ENCODE measurements around the gene ERMARD. TPM values are rescaled to one million over a fixed set of nuclear protein-coding genes. Genes with fewer than 3 reads are reported as not detected.
"Not testable (repeated sequence)": the region's sequence is repeated elsewhere in the genome, so short reads cannot be mapped to it uniquely, and the experiment has no call there.

Gene ERMARD
- total RNA-seq, 4 donors from 2014 or later: 10.3 to 21.4 (median 17.6) TPM

DNA sequence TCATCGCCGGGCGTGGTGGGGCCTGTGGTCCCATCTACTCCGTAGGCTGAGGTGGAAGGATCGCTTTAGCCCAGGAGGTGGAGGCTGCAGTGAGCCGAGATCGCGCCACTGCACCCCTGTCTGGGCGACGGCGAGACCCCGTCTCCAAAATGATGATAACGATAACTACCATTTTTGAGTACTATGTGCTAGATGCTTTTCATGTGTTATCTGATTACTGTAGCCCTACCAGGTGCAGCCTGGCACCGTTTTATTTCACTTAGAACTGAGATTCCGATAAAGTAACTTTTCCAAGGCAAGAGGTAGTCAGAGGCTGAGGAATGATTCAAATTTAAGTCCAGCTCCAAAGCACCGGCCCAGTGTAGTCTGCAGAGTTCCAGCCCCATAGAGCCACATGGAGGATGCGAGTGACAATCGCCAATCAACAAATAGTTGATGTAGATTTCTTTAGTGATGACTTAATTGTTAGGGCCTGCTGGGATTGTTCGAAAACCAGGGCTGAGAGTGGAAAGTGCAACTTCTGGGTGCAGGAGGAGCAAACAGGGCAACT is 727 bp downstream of the ERMARD start:
- WGBS, 2 donors: 6 to 11% methylated on average over 14 to 15 of the region's 19 CpGs
- H3K4me3 ChIP-seq: peak overlapping the region; percentile 86 to 98 (median 92)
- TF ChIP-seq POLR2A (IDR thresholded peaks at IDR 0.05): no peak
- TF ChIP-seq, protein P1, sequence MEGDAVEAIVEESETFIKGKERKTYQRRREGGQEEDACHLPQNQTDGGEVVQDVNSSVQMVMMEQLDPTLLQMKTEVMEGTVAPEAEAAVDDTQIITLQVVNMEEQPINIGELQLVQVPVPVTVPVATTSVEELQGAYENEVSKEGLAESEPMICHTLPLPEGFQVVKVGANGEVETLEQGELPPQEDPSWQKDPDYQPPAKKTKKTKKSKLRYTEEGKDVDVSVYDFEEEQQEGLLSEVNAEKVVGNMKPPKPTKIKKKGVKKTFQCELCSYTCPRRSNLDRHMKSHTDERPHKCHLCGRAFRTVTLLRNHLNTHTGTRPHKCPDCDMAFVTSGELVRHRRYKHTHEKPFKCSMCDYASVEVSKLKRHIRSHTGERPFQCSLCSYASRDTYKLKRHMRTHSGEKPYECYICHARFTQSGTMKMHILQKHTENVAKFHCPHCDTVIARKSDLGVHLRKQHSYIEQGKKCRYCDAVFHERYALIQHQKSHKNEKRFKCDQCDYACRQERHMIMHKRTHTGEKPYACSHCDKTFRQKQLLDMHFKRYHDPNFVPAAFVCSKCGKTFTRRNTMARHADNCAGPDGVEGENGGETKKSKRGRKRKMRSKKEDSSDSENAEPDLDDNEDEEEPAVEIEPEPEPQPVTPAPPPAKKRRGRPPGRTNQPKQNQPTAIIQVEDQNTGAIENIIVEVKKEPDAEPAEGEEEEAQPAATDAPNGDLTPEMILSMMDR (IDR thresholded peaks at IDR 0.05): no peak
- H3K27ac ChIP-seq: peak overlapping the region; percentile 97 to 99 (median 98)
- H3K9me3 ChIP-seq: no peaks in the 10 kb centered on the region
- H3K4me1 ChIP-seq: peaks cover 3 to 29% (median 17%) of the 10 kb centered on the region in 3 donors
- intact Hi-C loops (cut with DNase I): loop anchor here (5.0 kb wide), 1 partner anchor 55 kb away; no protein-coding TSS in a partner anchor
- peaks cover 0 to 18% (median 0%) of the 10 kb centered on the region in 3 donors for H3K36me3 ChIP-seq
- H3K27me3 ChIP-seq: no peaks in the 10 kb centered on the region
- no peak for DNase-seq

DNA sequence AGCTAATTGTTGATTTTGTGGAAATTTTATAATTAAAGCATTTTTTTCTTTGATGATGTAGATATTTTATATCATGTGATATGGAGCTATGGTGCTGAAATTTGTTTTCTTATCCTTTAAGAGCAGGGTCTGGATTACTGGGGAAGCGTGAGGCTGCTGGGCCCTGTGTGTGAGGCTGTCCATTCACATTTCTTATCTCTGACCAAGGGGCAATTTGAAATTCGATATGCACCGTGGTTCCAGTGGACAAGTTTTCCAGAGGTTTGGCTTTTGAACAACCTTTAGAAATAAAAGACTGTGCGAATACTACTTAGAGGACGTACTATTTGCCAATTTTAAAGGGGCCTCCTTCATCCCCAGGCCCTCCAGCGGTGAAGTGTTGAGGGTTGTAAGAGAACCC is 3.7 kb downstream of the ERMARD start:
- intact Hi-C loops (cut with DNase I): no loop called here
- Histone ChIP-seq H3K27ac (no peak overlapping the region), H3K36me3 (peaks cover 0 to 48% (median 14%) of the 10 kb centered on the region in 3 donors), H3K27me3 (no peaks in the 10 kb centered on the region), H3K9me3 (no peaks in the 10 kb centered on the region), H3K4me1 (peaks cover 3 to 22% (median 16%) of the 10 kb centered on the region in 3 donors), H3K4me3 (no peak overlapping the region)
- TF ChIP-seq POLR2A (IDR thresholded peaks at IDR 0.05): no peak
- TF ChIP-seq, protein P1 (IDR thresholded peaks at IDR 0.05): no peak
- no peak for DNase-seq
- WGBS, 2 donors: 91 to 93% methylated on average over 6 of the region's 6 CpGs

DNA sequence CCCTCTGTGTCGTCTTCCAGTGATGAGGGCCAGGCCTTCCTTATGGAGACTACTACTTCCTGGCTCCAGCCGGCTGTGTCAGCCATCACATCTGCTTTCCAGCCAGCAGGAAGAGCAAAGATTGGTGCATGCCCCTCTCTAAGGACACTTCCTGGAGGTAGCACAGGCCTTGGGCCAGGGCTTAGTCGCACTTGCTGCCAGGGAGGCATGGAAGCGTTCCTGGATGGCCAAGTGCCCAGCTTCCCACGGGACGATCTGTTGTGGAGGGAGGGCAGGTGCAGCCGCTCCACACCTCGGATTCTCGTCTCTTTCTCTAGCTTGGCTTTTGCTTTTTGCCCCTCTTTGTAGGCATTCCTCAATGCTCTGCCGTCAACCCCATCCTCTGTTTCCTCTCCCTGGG is 11.9 kb downstream of the ERMARD start:
- H3K36me3 ChIP-seq: peaks cover 13 to 100% (median 23%) of the 10 kb centered on the region in 3 donors
- H3K4me1 ChIP-seq: peaks cover 0 to 5% (median 3%) of the 10 kb centered on the region in 3 donors
- intact Hi-C loops (cut with DNase I): no loop called here
- H3K27ac ChIP-seq: no peak overlapping the region
- no peak for TF ChIP-seq POLR2A (IDR thresholded peaks at IDR 0.05)
- TF ChIP-seq, protein P1 (IDR thresholded peaks at IDR 0.05): no peak
- DNase-seq: no peak
- no peak overlapping the region for H3K4me3 ChIP-seq
- no peaks in the 10 kb centered on the region for H3K9me3 ChIP-seq
- WGBS, 2 donors: 64 to 72% methylated on average over 8 to 9 of the region's 10 CpGs
- H3K27me3 ChIP-seq: no peaks in the 10 kb centered on the region

DNA sequence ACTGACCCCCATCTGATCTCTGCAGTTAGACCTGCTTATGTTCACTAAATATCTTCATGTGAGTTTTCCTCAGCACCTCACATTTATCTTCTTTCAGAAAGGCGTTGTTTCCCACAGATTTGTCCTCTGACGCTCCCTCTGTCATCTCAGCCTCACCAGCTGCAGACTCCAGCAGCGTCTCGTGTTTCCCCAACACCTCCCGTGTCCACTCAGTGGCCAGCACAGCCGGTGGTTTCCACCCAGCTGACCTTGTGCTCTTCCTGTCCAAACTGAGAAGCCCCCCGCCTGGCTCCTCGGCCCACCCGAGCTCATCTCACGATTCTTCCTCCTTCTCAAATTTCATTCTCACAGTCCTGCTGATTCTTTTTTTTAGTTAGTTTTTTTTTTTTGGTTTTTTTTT is 12.5 kb downstream of the ERMARD start:
- Histone ChIP-seq H3K27me3 (no peaks in the 10 kb centered on the region), H3K4me1 (peaks cover 0 to 5% (median 3%) of the 10 kb centered on the region in 3 donors), H3K9me3 (no peaks in the 10 kb centered on the region), H3K4me3 (no peak overlapping the region), H3K36me3 (peaks cover 13 to 100% (median 29%) of the 10 kb centered on the region in 3 donors), H3K27ac (no peak overlapping the region)
- intact Hi-C loops (cut with DNase I): no loop called here
- no peak for DNase-seq
- no peak for TF ChIP-seq POLR2A (IDR thresholded peaks at IDR 0.05)
- TF ChIP-seq, protein P1 (IDR thresholded peaks at IDR 0.05): no peak
- 86% methylated on average over 10 of the region's 10 CpGs for WGBS, 2 donors

DNA sequence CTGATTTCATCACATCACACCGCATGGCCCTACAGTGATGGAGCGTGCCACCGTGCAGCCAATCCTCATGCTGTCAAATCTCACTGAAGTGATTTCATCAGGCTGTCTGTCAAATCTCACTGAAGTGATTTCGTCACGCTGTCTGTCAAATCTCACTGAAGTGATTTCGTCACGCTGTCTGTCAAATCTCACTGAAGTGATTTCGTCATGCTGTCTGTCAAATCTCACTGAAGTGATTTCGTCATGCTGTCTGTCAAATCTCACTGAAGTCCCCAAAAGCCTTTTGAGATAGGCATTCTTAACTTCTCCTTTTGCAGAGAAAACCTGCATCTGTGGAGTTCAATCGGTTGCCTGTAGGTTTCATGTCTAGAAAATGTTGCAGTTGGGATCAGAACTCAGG is 14.4 kb downstream of the ERMARD start:
- WGBS, 2 donors: 73 to 85% methylated on average over 10 of the region's 10 CpGs
- H3K27me3 ChIP-seq; H3K4me3 ChIP-seq; intact Hi-C loops (cut with DNase I); DNase-seq; H3K4me1 ChIP-seq; H3K9me3 ChIP-seq: not testable (repeated sequence)
- Histone ChIP-seq H3K36me3 (peaks cover 9 to 99% (median 19%) of the 10 kb centered on the region in 3 donors), H3K27ac (peak overlapping the region in 2 of 4 donors; percentile 16 to 57)

Data from esophagus squamous epithelium (tissue), 5 donors.